Measurements from ENCODE around the gene IP6K1.
A peak's percentile ranks its signal among the peaks of the same experiment; 100 is the strongest.
"Not testable (repeated sequence)": the region's sequence is repeated elsewhere in the genome, so short reads cannot be mapped to it uniquely, and the experiment has no call there.

Gene IP6K1

DNA sequence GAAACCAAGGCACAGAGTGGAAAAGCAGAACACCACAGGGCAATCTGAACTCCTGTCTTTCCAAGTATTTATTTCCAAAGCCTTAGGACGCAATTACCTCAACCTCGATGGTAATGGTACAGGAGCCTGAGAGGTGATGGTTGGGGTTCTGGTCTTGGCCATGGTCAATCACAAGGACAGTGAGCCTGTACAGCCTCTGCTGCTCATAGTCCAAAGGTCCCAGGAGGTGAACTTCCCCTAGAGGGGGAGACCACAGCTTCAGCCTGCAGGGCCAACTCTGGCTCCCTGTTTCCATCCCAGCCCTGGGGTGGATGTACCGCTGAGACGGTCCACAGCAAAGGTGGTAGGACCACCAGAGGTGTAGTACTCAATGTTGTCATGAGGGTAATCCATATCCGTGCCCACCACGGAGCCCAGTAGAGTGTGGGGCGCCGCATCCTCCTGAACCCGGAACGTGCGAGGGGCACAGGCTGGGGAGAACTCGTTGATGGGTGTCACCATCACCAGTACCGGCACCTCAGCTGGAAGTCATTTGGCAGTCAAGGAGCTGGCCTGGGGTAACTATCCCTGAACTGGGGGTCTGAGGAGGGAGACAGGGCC, 7.2 kb upstream of the IP6K1 start:
- Histone ChIP-seq H3K9me3 (ENCODE audit: control insufficient read depth in 2 of 2, low read length in 2 of 2) (no peaks in the 10 kb centered on the region), H3K27me3 (ENCODE audit: control insufficient read depth in 1 of 2, insufficient read depth in 2 of 2, low read length in 2 of 2) (no peaks in the 10 kb centered on the region), H3K4me1 (ENCODE audit: control insufficient read depth, insufficient read depth, low read length) (no peaks in the 10 kb centered on the region), H3K27ac (ENCODE audit: low read length) (no peak overlapping the region), H3K36me3 (ENCODE audit: control insufficient read depth in 2 of 2, insufficient read depth in 2 of 2, low read length in 2 of 2) (no peaks in the 10 kb centered on the region), H3K4me3 (ENCODE audit: low read length in 2 of 2) (no peak overlapping the region), H3K9ac (ENCODE audit: low read length in 2 of 2) (no peak overlapping the region)

DNA sequence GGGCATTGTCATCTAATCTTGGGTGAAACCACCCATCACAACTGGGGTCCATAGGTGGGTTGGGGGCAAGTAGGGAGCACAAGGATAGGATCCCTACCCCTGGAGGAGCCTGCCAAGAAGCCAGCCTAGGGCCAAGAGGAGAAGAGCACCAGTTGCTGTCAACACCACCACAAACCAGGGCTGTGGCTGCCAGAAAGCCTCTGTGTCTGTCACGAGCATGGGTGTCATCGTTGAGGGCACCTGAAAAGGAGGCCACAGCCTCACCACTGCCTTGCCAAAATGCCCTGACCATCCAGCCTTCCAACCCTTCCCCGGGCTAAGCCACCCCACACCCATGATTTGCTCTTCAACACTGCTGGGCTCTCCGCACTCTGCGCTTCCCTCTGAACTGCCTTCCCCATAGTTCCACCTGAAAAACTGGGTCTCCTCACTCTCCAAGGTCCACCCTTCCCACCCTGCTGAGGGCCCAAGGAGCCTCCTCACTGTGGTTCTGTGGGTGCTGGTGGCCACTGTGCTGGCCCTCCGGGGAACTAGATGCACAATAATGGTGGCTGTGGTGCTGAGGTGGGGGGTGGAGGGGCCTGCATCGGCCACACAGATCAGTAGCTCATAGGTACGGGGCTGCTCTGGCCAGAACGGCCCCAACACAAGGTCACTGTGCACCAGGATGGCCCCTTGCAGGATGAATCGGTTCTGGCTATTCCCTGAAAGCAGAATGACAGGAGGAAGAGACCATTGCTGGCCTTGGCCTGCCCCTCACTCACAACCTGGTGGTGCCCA, 6.2 kb upstream of the IP6K1 start:
- Histone ChIP-seq H3K9ac (ENCODE audit: low read length in 2 of 2) (no peak overlapping the region), H3K9me3 (ENCODE audit: control insufficient read depth in 2 of 2, low read length in 2 of 2) (no peaks in the 10 kb centered on the region), H3K27me3 (ENCODE audit: control insufficient read depth in 1 of 2, insufficient read depth in 2 of 2, low read length in 2 of 2) (no peaks in the 10 kb centered on the region), H3K36me3 (ENCODE audit: control insufficient read depth in 2 of 2, insufficient read depth in 2 of 2, low read length in 2 of 2) (no peaks in the 10 kb centered on the region), H3K4me3 (ENCODE audit: low read length in 2 of 2) (no peak overlapping the region), H3K4me1 (ENCODE audit: control insufficient read depth, insufficient read depth, low read length) (no peaks in the 10 kb centered on the region), H3K27ac (ENCODE audit: low read length) (no peak overlapping the region)

DNA sequence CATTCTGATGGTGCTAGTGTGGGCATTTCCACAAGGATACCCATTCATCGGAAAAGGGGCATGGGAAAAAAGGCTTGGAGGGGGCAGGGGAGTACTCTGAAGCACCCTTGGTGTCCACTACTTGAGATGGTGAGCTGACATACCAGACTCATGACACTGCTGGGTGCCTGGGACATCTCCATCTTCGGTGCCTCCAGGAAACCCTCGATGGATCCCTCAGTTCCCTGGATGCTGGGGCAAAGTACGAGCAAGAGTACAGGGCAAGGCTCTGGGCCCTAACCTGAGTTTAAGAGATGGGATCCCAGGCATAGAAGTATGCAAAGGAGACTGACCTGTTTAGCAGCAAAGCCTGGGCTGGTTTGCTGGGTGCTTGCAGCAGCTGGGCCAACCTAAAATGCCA, 5.2 kb upstream of the IP6K1 start:
- peaks cover 6% of the 10 kb centered on the region for H3K4me1 ChIP-seq (ENCODE audit: control insufficient read depth, insufficient read depth, low read length)
- H3K4me3 ChIP-seq (ENCODE audit: low read length in 2 of 2), result no peak overlapping the region
- no peak overlapping the region for H3K27ac ChIP-seq (ENCODE audit: low read length)
- H3K27me3 ChIP-seq (ENCODE audit: control insufficient read depth in 1 of 2, insufficient read depth in 2 of 2, low read length in 2 of 2), result no peaks in the 10 kb centered on the region
- H3K36me3 ChIP-seq (ENCODE audit: control insufficient read depth in 2 of 2, insufficient read depth in 2 of 2, low read length in 2 of 2), result no peaks in the 10 kb centered on the region
- H3K9me3 ChIP-seq (ENCODE audit: control insufficient read depth in 2 of 2, low read length in 2 of 2), result no peaks in the 10 kb centered on the region
- H3K9ac ChIP-seq (ENCODE audit: low read length in 2 of 2), result no peak overlapping the region

DNA sequence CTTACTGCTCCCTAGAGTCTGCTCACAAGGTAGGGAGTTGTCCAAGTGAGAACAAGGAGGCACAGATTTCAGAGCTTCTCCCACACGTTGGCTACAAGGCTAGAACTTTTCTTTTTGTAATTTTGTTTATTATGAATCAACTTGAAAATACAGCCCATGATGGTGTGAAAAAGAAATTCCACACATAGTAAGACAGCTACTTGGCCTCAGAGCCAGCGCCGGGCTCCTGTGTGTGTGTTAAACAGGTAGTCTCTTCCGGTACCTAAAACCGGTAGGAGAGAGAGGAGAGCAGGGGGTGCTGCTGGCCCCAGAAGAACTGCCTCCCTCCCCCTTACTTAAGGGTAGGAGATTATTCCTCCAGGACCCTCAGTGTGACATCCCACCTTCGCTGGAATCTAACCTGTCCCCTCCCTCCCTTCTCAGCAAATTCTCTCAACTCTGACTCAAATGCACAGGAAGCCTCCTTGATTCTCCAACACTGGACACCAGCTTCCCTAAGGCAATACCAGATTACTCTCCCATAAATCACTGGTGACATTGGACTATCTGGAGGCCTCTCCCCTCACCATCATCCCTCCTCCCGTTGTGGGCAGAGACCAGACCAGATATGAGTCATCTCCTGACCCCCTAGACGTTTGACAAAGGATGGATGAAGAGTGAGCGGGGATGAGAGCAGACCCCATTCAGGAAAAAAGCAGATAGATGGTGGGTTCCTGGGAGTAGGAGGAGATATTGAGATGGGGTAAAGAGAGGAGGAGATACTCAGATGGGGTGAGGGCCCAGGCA, 4.5 kb upstream of the IP6K1 start:
- H3K36me3 ChIP-seq (ENCODE audit: control insufficient read depth in 2 of 2, insufficient read depth in 2 of 2, low read length in 2 of 2), result no peaks in the 10 kb centered on the region
- no peak overlapping the region for H3K9ac ChIP-seq (ENCODE audit: low read length in 2 of 2)
- peaks cover 8% of the 10 kb centered on the region for H3K4me1 ChIP-seq (ENCODE audit: control insufficient read depth, insufficient read depth, low read length)
- H3K27me3 ChIP-seq (ENCODE audit: control insufficient read depth in 1 of 2, insufficient read depth in 2 of 2, low read length in 2 of 2), result no peaks in the 10 kb centered on the region
- no peak overlapping the region for H3K27ac ChIP-seq (ENCODE audit: low read length)
- no peak overlapping the region for H3K4me3 ChIP-seq (ENCODE audit: low read length in 2 of 2)
- no peaks in the 10 kb centered on the region for H3K9me3 ChIP-seq (ENCODE audit: control insufficient read depth in 2 of 2, low read length in 2 of 2)

DNA sequence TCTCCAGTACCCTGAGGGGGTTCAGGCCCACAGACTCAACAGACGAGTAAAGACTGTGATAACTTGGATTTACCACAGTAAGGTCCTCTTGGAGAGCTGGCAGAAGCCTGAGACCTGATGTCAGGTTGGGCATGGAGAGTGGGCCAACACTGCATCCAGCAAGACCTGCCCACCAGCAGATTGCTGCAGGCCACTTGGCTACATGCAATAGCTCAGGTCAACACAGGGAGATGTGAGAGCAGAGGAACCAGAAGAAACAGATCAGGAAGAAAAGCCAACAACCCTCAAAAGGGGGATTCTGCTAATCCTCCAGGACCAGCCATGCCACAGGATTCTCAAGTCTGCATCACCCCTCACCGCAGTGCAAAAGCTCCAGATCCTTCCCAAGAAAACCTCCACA, 1.7 kb upstream of the IP6K1 start:
- Histone ChIP-seq H3K4me1 (ENCODE audit: control insufficient read depth, insufficient read depth, low read length) (peaks cover 28% of the 10 kb centered on the region), H3K9me3 (ENCODE audit: control insufficient read depth in 2 of 2, low read length in 2 of 2) (no peaks in the 10 kb centered on the region), H3K27me3 (ENCODE audit: control insufficient read depth in 1 of 2, insufficient read depth in 2 of 2, low read length in 2 of 2) (no peaks in the 10 kb centered on the region), H3K4me3 (ENCODE audit: low read length in 2 of 2) (no peak overlapping the region), H3K36me3 (ENCODE audit: control insufficient read depth in 2 of 2, insufficient read depth in 2 of 2, low read length in 2 of 2) (no peaks in the 10 kb centered on the region), H3K27ac (ENCODE audit: low read length) (no peak overlapping the region), H3K9ac (ENCODE audit: low read length in 2 of 2) (no peak overlapping the region)

DNA sequence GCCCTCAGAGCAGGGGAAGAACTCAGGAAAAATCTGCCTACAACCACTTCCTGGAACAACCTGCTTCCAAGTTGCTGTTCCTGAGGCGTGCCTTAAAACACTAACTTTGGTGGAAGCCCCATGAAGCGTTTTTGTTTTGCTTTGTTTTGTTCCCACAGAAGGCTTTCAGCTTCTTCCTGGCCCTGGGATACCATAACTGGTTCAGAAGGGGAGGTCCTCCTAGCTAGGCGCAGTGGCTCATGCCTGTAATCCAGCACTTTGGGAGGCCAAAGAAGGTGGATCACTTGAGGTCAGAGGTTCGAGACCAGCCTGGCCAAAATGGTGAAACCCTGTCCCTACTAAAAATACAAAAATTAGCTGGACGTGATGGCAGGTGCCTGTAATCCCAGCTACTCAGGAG, 1.2 kb upstream of the IP6K1 start:
- H3K27me3 ChIP-seq (ENCODE audit: control insufficient read depth in 1 of 2, insufficient read depth in 2 of 2, low read length in 2 of 2), result no peaks in the 10 kb centered on the region
- no peak overlapping the region for H3K27ac ChIP-seq (ENCODE audit: low read length)
- no peak overlapping the region for H3K9ac ChIP-seq (ENCODE audit: low read length in 2 of 2)
- no peak overlapping the region for H3K4me3 ChIP-seq (ENCODE audit: low read length in 2 of 2)
- H3K36me3 ChIP-seq (ENCODE audit: control insufficient read depth in 2 of 2, insufficient read depth in 2 of 2, low read length in 2 of 2), result no peaks in the 10 kb centered on the region
- peaks cover 28% of the 10 kb centered on the region for H3K4me1 ChIP-seq (ENCODE audit: control insufficient read depth, insufficient read depth, low read length)
- no peaks in the 10 kb centered on the region for H3K9me3 ChIP-seq (ENCODE audit: control insufficient read depth in 2 of 2, low read length in 2 of 2)

DNA sequence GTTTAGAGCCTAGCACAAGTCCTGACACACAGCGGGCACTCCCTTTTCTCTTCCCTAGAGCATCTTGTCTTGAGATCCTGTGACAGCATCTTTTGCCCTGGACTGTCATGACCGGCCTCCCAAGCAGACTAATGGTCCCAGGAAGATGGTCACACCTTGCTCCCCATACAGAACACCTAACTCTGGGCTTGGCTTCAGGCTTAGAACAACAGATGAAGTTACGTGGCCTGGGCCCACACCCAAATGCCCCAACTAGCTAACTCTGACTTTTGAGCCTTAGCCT, 781 bp upstream of the IP6K1 start:
- H3K36me3 ChIP-seq (ENCODE audit: control insufficient read depth in 2 of 2, insufficient read depth in 2 of 2, low read length in 2 of 2), result no peaks in the 10 kb centered on the region
- peak overlapping the region; percentile 82 to 90 for H3K9ac ChIP-seq (ENCODE audit: low read length in 2 of 2)
- H3K27ac ChIP-seq (ENCODE audit: low read length), result peak overlapping the region; percentile 87
- peaks cover 28% of the 10 kb centered on the region for H3K4me1 ChIP-seq (ENCODE audit: control insufficient read depth, insufficient read depth, low read length)
- no peaks in the 10 kb centered on the region for H3K27me3 ChIP-seq (ENCODE audit: control insufficient read depth in 1 of 2, insufficient read depth in 2 of 2, low read length in 2 of 2)
- H3K9me3 ChIP-seq (ENCODE audit: control insufficient read depth in 2 of 2, low read length in 2 of 2), result no peaks in the 10 kb centered on the region
- peak overlapping the region; percentile 51 to 76 for H3K4me3 ChIP-seq (ENCODE audit: low read length in 2 of 2)

DNA sequence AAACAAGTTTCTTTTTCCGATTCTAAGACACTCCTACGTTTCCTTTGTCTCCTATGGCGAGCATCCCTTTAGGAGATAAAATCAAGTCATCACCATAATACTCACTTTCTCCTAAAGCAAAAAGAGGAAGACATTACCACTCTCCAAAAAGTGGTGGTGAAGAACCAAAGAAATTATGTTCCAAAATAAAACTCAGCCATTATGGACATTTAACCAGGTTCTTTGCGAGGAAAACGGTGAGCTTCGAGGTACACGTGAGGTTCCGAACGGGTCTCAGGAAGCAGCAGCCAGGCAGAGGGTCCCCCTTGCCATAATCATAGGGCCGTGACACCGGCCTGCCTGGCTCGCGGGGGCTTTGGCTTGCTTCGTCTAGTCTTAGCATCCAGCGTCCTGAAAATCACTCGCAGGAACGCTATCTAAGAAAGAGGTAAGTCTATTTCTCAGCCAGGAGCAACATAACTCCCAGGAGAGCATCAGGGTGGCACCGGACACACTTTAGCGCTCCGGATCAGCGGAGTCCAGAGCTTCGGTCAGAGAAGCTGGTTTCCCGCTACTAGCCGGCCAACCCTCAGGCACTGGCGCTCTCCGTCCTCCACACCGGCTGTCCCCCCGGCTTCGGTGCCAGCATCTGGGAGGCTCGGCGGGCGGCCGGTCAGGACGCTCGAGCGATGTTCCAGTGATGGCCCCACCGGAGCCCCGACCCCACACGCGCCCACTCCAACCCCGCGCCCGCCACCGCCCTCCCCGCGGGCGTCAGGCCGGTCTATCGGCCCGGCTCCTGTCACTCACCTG, 581 bp downstream of the IP6K1 start:
- peak overlapping the region; percentile 87 for H3K27ac ChIP-seq (ENCODE audit: low read length)
- H3K9me3 ChIP-seq (ENCODE audit: control insufficient read depth in 2 of 2, low read length in 2 of 2), result no peaks in the 10 kb centered on the region
- H3K4me1 ChIP-seq (ENCODE audit: control insufficient read depth, insufficient read depth, low read length), result peaks cover 33% of the 10 kb centered on the region
- peak overlapping the region; percentile 91 to 94 for H3K9ac ChIP-seq (ENCODE audit: low read length in 2 of 2)
- no peaks in the 10 kb centered on the region for H3K27me3 ChIP-seq (ENCODE audit: control insufficient read depth in 1 of 2, insufficient read depth in 2 of 2, low read length in 2 of 2)
- peaks cover 3 to 4% of the 10 kb centered on the region in 2 donors for H3K36me3 ChIP-seq (ENCODE audit: control insufficient read depth in 2 of 2, insufficient read depth in 2 of 2, low read length in 2 of 2)
- peak overlapping the region; percentile 95 to 97 for H3K4me3 ChIP-seq (ENCODE audit: low read length in 2 of 2)

DNA sequence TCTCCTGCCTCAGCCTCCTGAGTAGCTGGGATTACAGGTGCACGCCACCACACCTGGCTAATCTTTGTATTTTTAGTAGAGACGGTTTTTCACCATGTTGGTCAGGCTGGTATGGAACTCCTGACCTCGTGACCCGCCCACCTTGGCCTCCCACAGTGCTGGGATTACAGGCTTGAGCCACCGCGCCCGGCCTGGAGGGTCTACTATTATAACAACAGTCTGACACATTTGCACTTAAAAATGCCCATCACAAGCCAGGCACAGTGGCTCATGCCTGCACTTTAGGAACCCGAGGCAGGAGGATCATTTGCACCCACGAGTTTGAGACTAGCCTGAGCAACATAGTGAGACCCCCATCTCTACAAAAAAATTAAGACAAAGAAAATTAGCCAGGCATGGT, 4.1 kb downstream of the IP6K1 start:
- H3K36me3 ChIP-seq (ENCODE audit: control insufficient read depth in 2 of 2, insufficient read depth in 2 of 2, low read length in 2 of 2); H3K27me3 ChIP-seq (ENCODE audit: control insufficient read depth in 1 of 2, insufficient read depth in 2 of 2, low read length in 2 of 2); H3K9me3 ChIP-seq (ENCODE audit: control insufficient read depth in 2 of 2, low read length in 2 of 2); H3K4me3 ChIP-seq (ENCODE audit: low read length in 2 of 2); H3K9ac ChIP-seq (ENCODE audit: low read length in 2 of 2); H3K27ac ChIP-seq (ENCODE audit: low read length): not testable (repeated sequence)
- peaks cover 36% of the 10 kb centered on the region for H3K4me1 ChIP-seq (ENCODE audit: control insufficient read depth, insufficient read depth, low read length)

DNA sequence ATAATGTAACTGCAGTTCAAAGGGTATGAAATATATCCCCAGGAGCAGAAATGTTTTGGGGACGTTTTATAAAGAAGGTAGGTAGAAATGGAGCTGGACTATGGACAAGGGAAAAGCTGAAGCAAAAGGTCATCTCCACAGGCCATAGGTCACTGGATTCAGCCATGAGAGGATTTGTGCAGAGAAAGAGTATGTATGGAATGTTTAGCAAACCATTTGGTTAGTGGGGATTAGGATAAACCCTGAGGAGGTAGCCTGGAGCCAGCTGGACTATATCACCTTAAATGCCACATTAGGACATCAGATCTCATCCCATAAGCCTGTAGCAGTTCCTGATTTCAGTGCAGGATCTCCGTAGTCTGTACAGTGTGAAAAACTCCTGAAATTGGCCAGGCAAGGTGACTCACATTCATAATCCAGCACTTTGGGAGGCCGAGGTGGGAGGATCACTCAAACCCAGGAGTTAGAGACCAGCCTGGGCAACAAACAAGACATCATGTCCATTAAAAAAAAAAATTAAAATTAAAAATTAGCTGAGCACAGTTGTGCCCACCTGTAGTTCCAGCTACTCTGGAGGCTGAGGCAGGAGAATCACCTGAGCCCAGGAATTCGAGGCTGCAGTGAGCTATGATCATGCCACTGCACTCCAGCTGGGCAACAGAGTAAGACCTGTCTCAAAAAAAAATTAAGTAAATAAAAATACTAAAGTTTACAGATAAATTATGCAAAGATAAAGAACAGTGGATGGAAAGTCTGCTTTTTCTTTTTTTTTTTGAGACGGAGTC, 4.7 kb downstream of the IP6K1 start:
- Histone ChIP-seq H3K9ac (ENCODE audit: low read length in 2 of 2) (no peak overlapping the region), H3K4me1 (ENCODE audit: control insufficient read depth, insufficient read depth, low read length) (peaks cover 30% of the 10 kb centered on the region), H3K4me3 (ENCODE audit: low read length in 2 of 2) (no peak overlapping the region), H3K27me3 (ENCODE audit: control insufficient read depth in 1 of 2, insufficient read depth in 2 of 2, low read length in 2 of 2) (no peaks in the 10 kb centered on the region), H3K27ac (ENCODE audit: low read length) (no peak overlapping the region), H3K36me3 (ENCODE audit: control insufficient read depth in 2 of 2, insufficient read depth in 2 of 2, low read length in 2 of 2) (peaks cover 3 to 4% of the 10 kb centered on the region in 2 donors), H3K9me3 (ENCODE audit: control insufficient read depth in 2 of 2, low read length in 2 of 2) (no peaks in the 10 kb centered on the region)

Data from stomach smooth muscle (tissue), 2 donors.